HG03521 (cell line): ENCODE data around the gene APIP.
"Not testable (repeated sequence)": the region's sequence is repeated elsewhere in the genome, so short reads cannot be mapped to it uniquely, and the experiment has no call there.

ENCODE experiments used
- ATAC-seq: cut with Tn5 transposase; IDR thresholded peaks from one replicate; pipeline ENCODE4 v1.9.1; 2021; ENCODE audit warnings: mild to moderate bottlenecking, moderate library complexity; ENCODE audit not compliant: unreplicated experiment

The APIP gene

GRCh38 chr11:34926101-34926830, 10.1 kb upstream of the APIP start:
- no peak for ATAC-seq

- ATAC-seq: no peak
Observed at GRCh38 chr11:34924714-34925113, 8.5 kb upstream of the APIP start.

GRCh38 chr11:34921156-34921555, 5.0 kb upstream of the APIP start:
- ATAC-seq: no peak

GRCh38 chr11:34916843-34917770, 928 bp upstream of the APIP start:
- ATAC-seq: no peak

GRCh38 chr11:34915136-34916014, 804 bp downstream of the APIP start:
- ATAC-seq: no peak

- ATAC-seq: not testable (repeated sequence)
Observed at GRCh38 chr11:34913556-34913955, 2.6 kb downstream of the APIP start.

GRCh38 chr11:34911676-34912075, 4.5 kb downstream of the APIP start:
- no peak for ATAC-seq

GRCh38 chr11:34910817-34911216, 5.4 kb downstream of the APIP start:
- ATAC-seq: no peak

- ATAC-seq: no peak
Observed at GRCh38 chr11:34909955-34910354, 6.2 kb downstream of the APIP start.

- no peak for ATAC-seq
Observed at GRCh38 chr11:34909415-34909814, 6.8 kb downstream of the APIP start.

GRCh38 chr11:34907934-34908593, 8.1 kb downstream of the APIP start:
- ATAC-seq: no peak

- no peak for ATAC-seq
Observed at GRCh38 chr11:34905666-34906065, 10.5 kb downstream of the APIP start.

- no peak for ATAC-seq
Observed at GRCh38 chr11:34904421-34904955, 11.7 kb downstream of the APIP start.

- no peak for ATAC-seq
Observed at GRCh38 chr11:34899633-34900016, 16.6 kb downstream of the APIP start.

GRCh38 chr11:34898474-34898873, 17.7 kb downstream of the APIP start:
- ATAC-seq: no peak

GRCh38 chr11:34897171-34897870, 18.9 kb downstream of the APIP start:
- no peak for ATAC-seq

GRCh38 chr11:34896191-34896590, 20.0 kb downstream of the APIP start:
- ATAC-seq: not testable (repeated sequence)

GRCh38 chr11:34893416-34893815, 22.8 kb downstream of the APIP start:
- ATAC-seq: no peak

- ATAC-seq: no peak
Observed at GRCh38 chr11:34891611-34892010, 24.6 kb downstream of the APIP start.

- no peak for ATAC-seq
Observed at GRCh38 chr11:34890812-34891211, 25.4 kb downstream of the APIP start.
